ENCODE measurements around the gene DNMT3A.
"Not testable (repeated sequence)": the region's sequence is repeated elsewhere in the genome, so short reads cannot be mapped to it uniquely, and the experiment has no call there.

DNMT3A gene

GRCh38 chr2:25280051-25280687 is 61.6 kb downstream of the DNMT3A start:
- DNase-seq, result no peak

GRCh38 chr2:25279091-25279651 is 62.6 kb downstream of the DNMT3A start:
- no peak for DNase-seq

GRCh38 chr2:25276569-25277465 is 64.9 kb downstream of the DNMT3A start:
- DNase-seq, result peak; percentile 73

- DNase-seq, result no peak
These were observed 66.2 kb downstream of the DNMT3A start for GRCh38 chr2:25275575-25275965.

- peak; percentile 51 for DNase-seq
These were observed 66.7 kb downstream of the DNMT3A start for GRCh38 chr2:25274868-25275574.

- DNase-seq, result no peak
These were observed 67.7 kb downstream of the DNMT3A start for GRCh38 chr2:25273985-25274535.

GRCh38 chr2:25272705-25273104 is 69.0 kb downstream of the DNMT3A start:
- DNase-seq, result not testable (repeated sequence)

- no peak for DNase-seq
These were observed 71.7 kb downstream of the DNMT3A start for GRCh38 chr2:25270061-25270460.

GRCh38 chr2:25269233-25269632 is 72.5 kb downstream of the DNMT3A start:
- DNase-seq, result no peak

- DNase-seq, result no peak
These were observed 73.6 kb downstream of the DNMT3A start for GRCh38 chr2:25268139-25268538.

- DNase-seq, result no peak
These were observed 75.3 kb downstream of the DNMT3A start for GRCh38 chr2:25266399-25266798.

- no peak for DNase-seq
These were observed 75.9 kb downstream of the DNMT3A start for GRCh38 chr2:25265802-25266201.

- no peak for DNase-seq
These were observed 76.7 kb downstream of the DNMT3A start for GRCh38 chr2:25265001-25265400.

GRCh38 chr2:25262288-25262687 is 79.4 kb downstream of the DNMT3A start:
- no peak for DNase-seq

GRCh38 chr2:25259737-25260124 is 82.0 kb downstream of the DNMT3A start:
- no peak for DNase-seq

GRCh38 chr2:25258847-25259736 is 82.6 kb downstream of the DNMT3A start:
- DNase-seq, result no peak

- DNase-seq, result no peak
These were observed 83.5 kb downstream of the DNMT3A start for GRCh38 chr2:25257931-25258846.

- no peak for DNase-seq
These were observed 84.6 kb downstream of the DNMT3A start for GRCh38 chr2:25257032-25257552.

- DNase-seq, result no peak
These were observed 85.2 kb downstream of the DNMT3A start for GRCh38 chr2:25256488-25256875.

- DNase-seq, result no peak
These were observed 85.8 kb downstream of the DNMT3A start for GRCh38 chr2:25255745-25256487.
